IMR-90 (cell line): Measurements from ENCODE around the gene ELOVL5. TPM values are rescaled to one million over a fixed set of nuclear protein-coding genes. Genes with fewer than 3 reads are reported as not detected.

Source experiments
- ATAC-seq: fragments of 200-7000 bp; cut with Tn5 transposase; 2 replicates; pipeline ENCODE4 v1.9.1; 2020; ENCODE audit warnings: low read depth, mild to moderate bottlenecking, moderate library complexity
- BruUV-seq: library from RNA; stranded (reverse); fragments of 400-500 nt; replicated peaks from 2 replicates; lab custom pipeline; 2021; lab: Mats Ljungman, UMichigan
- CTCF ChIA-PET: fragments of 300-600 bp; formaldehyde crosslinking; extraction: SDS; loops from one replicate; lab custom pipeline; 2021; ENCODE audit warnings: antibody characterized with exemption; lab: Yijun Ruan, JAX
- POLR2A ChIA-PET: fragments of 300-600 bp; sonication (Branson Sonifier 250); formaldehyde crosslinking; loops from one replicate; lab custom pipeline; 2022; ENCODE audit warnings: antibody characterized with exemption; ENCODE audit not compliant: unreplicated experiment; lab: Charles Lee
- DNase-seq: peaks from one replicate; pipeline ENCODE4 v3.0.0; 2013
- H2AFZ ChIP-seq: replicated peaks from 2 replicates; pipeline ENCODE3; 2013; ENCODE audit warnings: low read length, mild to moderate bottlenecking; ENCODE audit not compliant: poor library complexity
- H2AK5ac ChIP-seq: 2 replicates; pipeline ENCODE4 v1.6.1; 2013; ENCODE audit warnings: low read depth, low read length, inconsistent platforms
- H2AK9ac ChIP-seq: replicated peaks from 2 replicates; pipeline ENCODE3; 2013; ENCODE audit warnings: mild to moderate bottlenecking, low read depth, low read length, moderate library complexity; ENCODE audit not compliant: poor library complexity
- H2BK120ac ChIP-seq: 2 replicates; pipeline ENCODE4 v1.6.1; 2013; ENCODE audit warnings: low read depth, low read length, inconsistent platforms
- H2BK15ac ChIP-seq: 3 replicates; pipeline ENCODE4 v1.6.1; 2013; ENCODE audit warnings: low read depth, low read length, inconsistent platforms
- H2BK20ac ChIP-seq: 2 replicates; pipeline ENCODE4 v1.6.1; 2013; ENCODE audit warnings: low read depth, mild to moderate bottlenecking, inconsistent platforms, low read length, moderate library complexity
- H2BK5ac ChIP-seq: 2 replicates; pipeline ENCODE4 v1.6.1; 2013; ENCODE audit warnings: mild to moderate bottlenecking, low read depth, low read length, inconsistent platforms; ENCODE audit not compliant: poor library complexity, severe bottlenecking
- H3K14ac ChIP-seq: replicated peaks from 2 replicates; pipeline ENCODE4 v1.6.1; 2013; ENCODE audit warnings: low read depth, low read length, inconsistent platforms
- H3K18ac ChIP-seq: 2 replicates; pipeline ENCODE4 v1.6.1; 2013; ENCODE audit warnings: low read depth, low read length, control low read depth
- H3K23ac ChIP-seq: 2 replicates; pipeline ENCODE4 v1.6.1; 2013; ENCODE audit warnings: low read depth, low read length, inconsistent platforms
- H3K27ac ChIP-seq: 2 replicates; pipeline ENCODE4 v1.5.1; 2013; ENCODE audit warnings: mild to moderate bottlenecking, control low read depth, low read length; ENCODE audit not compliant: insufficient read depth
- H3K27me3 ChIP-seq: 2 replicates; pipeline ENCODE4 v1.6.1; 2013; ENCODE audit warnings: low read length; ENCODE audit not compliant: control insufficient read depth, insufficient read depth
- H3K36me3 ChIP-seq: 2 replicates; pipeline ENCODE4 v1.6.1; 2013; ENCODE audit warnings: low read length, mixed read lengths; ENCODE audit not compliant: control insufficient read depth, insufficient read depth
- H3K4ac ChIP-seq: 2 replicates; pipeline ENCODE4 v1.6.1; 2013; ENCODE audit warnings: low read depth, low read length, inconsistent platforms
- H3K4me1 ChIP-seq: 2 replicates; pipeline ENCODE4 v1.6.1; 2013; ENCODE audit warnings: low read length, mixed read lengths; ENCODE audit not compliant: control insufficient read depth, insufficient read depth
- H3K4me2 ChIP-seq: 2 replicates; pipeline ENCODE4 v1.6.1; 2013; ENCODE audit warnings: low read depth, mild to moderate bottlenecking, control low read depth, low read length, moderate library complexity
- H3K4me3 ChIP-seq: 2 replicates; pipeline ENCODE4 v1.5.1; 2013; ENCODE audit warnings: low read depth, mild to moderate bottlenecking, control low read depth, low read length, moderate library complexity; ENCODE audit not compliant: insufficient read depth
- H3K56ac ChIP-seq: 2 replicates; pipeline ENCODE4 v1.6.1; 2013; ENCODE audit warnings: low read length, inconsistent platforms; ENCODE audit not compliant: insufficient read depth; ENCODE audit errors: extremely low read depth
- H3K79me1 ChIP-seq, 2 experiments: 2 replicates each; pipeline ENCODE4 v1.6.1; 2013; ENCODE audit warnings: low read length in 2 of 2, inconsistent platforms in 1 of 2, low read depth in 1 of 2
- H3K9ac ChIP-seq: 2 replicates; pipeline ENCODE4 v1.6.1; 2013; ENCODE audit warnings: low read depth, low read length, control low read depth
- H3K9me1 ChIP-seq: 2 replicates; pipeline ENCODE4 v1.6.1; 2013; ENCODE audit warnings: low read length, inconsistent platforms; ENCODE audit not compliant: insufficient read depth
- H3K9me3 ChIP-seq: 2 replicates; pipeline ENCODE4 v1.6.1; 2013; ENCODE audit warnings: low read length; ENCODE audit not compliant: control insufficient read depth, insufficient read depth
- H4K20me1 ChIP-seq: 2 replicates; pipeline ENCODE4 v1.6.1; 2013; ENCODE audit warnings: low read length, inconsistent platforms; ENCODE audit not compliant: insufficient read depth
- H4K5ac ChIP-seq: 2 replicates; pipeline ENCODE4 v1.6.1; 2013; ENCODE audit warnings: mild to moderate bottlenecking, low read depth, low read length, control low read depth
- H4K8ac ChIP-seq, 2 experiments: 2 replicates each; pipeline ENCODE4 v1.6.1; 2013; ENCODE audit warnings: low read depth in 2 of 2, low read length in 2 of 2, control low read depth in 1 of 2, inconsistent platforms in 1 of 2
- H4K91ac ChIP-seq: 2 replicates; pipeline ENCODE4 v1.6.1; 2013; ENCODE audit warnings: low read depth, low read length, inconsistent platforms; ENCODE audit not compliant: insufficient read depth
- MAFK ChIP-seq: IDR thresholded peaks from 2 replicates; pipeline ENCODE4 v1.6.1; 2012; ENCODE audit warnings: low read depth, low read length, improper control_type of control experiment
- WGBS, 2 experiments: methylation state at CpG; one replicate each; pipeline versions ENCODE4 v1.1.5 to v1.1.7; 2013; ENCODE audit warnings: missing lambda C conversion rate in 2 of 2; ENCODE audit not compliant: insufficient read length in 1 of 2; ENCODE audit errors: extremely low coverage in 2 of 2; 5-methylcytosine and 5-hydroxymethylcytosine counted together
- dilution Hi-C: fragments of 300-500 bp; cut with HindIII; formaldehyde crosslinking; loops from one replicate; pipeline ENCODE4 v1.14.3; 2018; ENCODE audit warnings: low sequenced_read_pairs; ENCODE audit not compliant: unreplicated experiment
- in situ Hi-C: fragments of 300-500 bp; cut with MboI; formaldehyde crosslinking; loops from 3 replicates; pipeline ENCODE4 v1.14.3; 2019; ENCODE audit warnings: low sequenced_read_pairs, inconsistent platforms, mixed read lengths
- intact Hi-C: fragments of 100-400 bp; cut with micrococcal nuclease; formaldehyde crosslinking; loops from 2 replicates; pipeline ENCODE4 v1.10.0; 2022
- polyA plus RNA-seq, 3 experiments: library from polyadenylated mRNA; depleted of rRNA; stranded (reverse); fragments of >200 nt; gene quantifications; 2 replicates each; pipeline ENCODE4 v1.2.3, GENCODE V29; 2012; ENCODE audit warnings: low replicate concordance in 1 of 3
- total RNA-seq: library from RNA; depleted of rRNA; stranded (reverse); fragments of >200 nt; gene quantifications from 2 replicates; pipeline ENCODE4 v1.2.3, GENCODE V29; 2012

Gene ELOVL5
- total and polyA plus RNA-seq, 2 of the 4 experiments (the other 2 are of a cell fraction) = 32.1 to 42.3 TPM

DNA sequence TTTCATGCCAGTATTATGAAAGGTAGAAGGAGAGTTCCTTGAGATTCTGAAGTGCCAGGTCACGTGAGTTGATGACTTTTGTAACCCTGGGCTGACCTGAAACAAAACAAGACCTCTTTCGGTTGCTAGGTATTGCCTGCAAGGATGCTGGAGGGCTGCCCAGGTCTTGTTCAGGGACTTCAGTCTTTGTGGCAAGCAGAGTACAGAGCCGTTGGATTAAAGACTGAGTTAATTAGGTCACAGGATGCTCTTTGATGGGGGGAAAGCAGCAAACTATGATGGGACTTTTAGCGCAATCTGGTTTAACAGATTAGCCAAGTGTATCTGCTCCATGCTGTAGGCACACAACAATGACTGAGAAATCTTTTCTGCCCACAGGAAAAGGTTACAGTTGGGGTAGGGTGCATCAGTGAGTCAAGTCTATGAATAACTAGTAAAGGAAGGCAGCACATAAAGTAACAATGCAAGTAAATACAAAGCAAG lies 12.8 kb upstream of the ELOVL5 start:
- Histone ChIP-seq H3K27ac (no peak overlapping the region), H3K4me3 (no peak overlapping the region)

More for the DNA sequence above, 12.8 kb upstream of the ELOVL5 start:
- 90% methylated on average over 2 of the region's 4 CpGs; no CpG with 5 or more reads in 1 of the 2 experiments for WGBS, 2 experiments
- Histone ChIP-seq H3K79me1 (0 out of 4 replicates have a peak, but pooled peaks cover 0 to 6% of the 10 kb centered on the region in 2 experiments), H4K91ac (no peak overlapping the region), H3K9ac (no peak overlapping the region), H4K8ac (no peak overlapping the region), H4K5ac (no peak overlapping the region), H3K4me2 (no peak overlapping the region), H3K4me1 (peaks cover 13% of the 10 kb centered on the region), H3K56ac (no peak overlapping the region), H2AK5ac (no peak overlapping the region), H2AK9ac (no peak overlapping the region), H2BK5ac (no peak overlapping the region), H3K4ac (no peak overlapping the region), H4K20me1 (no peaks in the 10 kb centered on the region), H3K9me3 (no peaks in the 10 kb centered on the region), H3K14ac (no peak overlapping the region), H3K9me1 (peaks cover 5% of the 10 kb centered on the region), H3K18ac (no peak overlapping the region), H2AFZ (peak overlapping the region; percentile 9), H2BK15ac (no peak overlapping the region), H3K23ac (no peak overlapping the region), H2BK20ac (no peak overlapping the region), H3K27me3 (no peaks in the 10 kb centered on the region), H3K36me3 (no peaks in the 10 kb centered on the region), H2BK120ac (no peak overlapping the region)
- ChIA-PET POLR2A (no interaction called here), CTCF (interaction anchor here (0.6 kb wide), 1 partner anchor 78 kb away, joined by 3 read pairs; no protein-coding TSS in a partner anchor)
- no TSS peak for BruUV-seq
- no peak for ATAC-seq
- in situ Hi-C loops (no loop called here), intact Hi-C loops (no loop called here), dilution Hi-C loops (no loop called here)
- peak; percentile 30 for DNase-seq
- TF ChIP-seq MAFK = no peak
